Stomach (tissue), 4 donors: ENCODE data around the gene MDC1.

Experiments used
- POLR2A ChIP-seq, 4 donors: fragments of 450-650 bp; IDR thresholded peaks; one replicate each; pipeline ENCODE4 v1.6.1; 2016; ENCODE audit warnings: antibody characterized with exemption in 4 of 4, control low read depth in 2 of 4, mild to moderate bottlenecking in 1 of 4, moderate library complexity in 1 of 4
- POLR2AphosphoS5 ChIP-seq, 3 donors: sonication (generic); formaldehyde crosslinking; IDR thresholded peaks; one replicate each; pipeline ENCODE4 v1.6.1; 2016; ENCODE audit warnings: antibody characterized with exemption in 3 of 3
- TF ChIP-seq, protein P1 (sequence below), 7 experiments: fragments of 450-650 bp in 4 of 7; fragments of 200-600 bp in 3 of 7; sonication (generic) in 3 of 7; IDR thresholded peaks; one replicate each; pipeline ENCODE4 v1.5.1; 2016 to 2019; ENCODE audit warnings: antibody characterized with exemption in 7 of 7, control low read depth in 2 of 7, mild to moderate bottlenecking in 1 of 7

DNA sequence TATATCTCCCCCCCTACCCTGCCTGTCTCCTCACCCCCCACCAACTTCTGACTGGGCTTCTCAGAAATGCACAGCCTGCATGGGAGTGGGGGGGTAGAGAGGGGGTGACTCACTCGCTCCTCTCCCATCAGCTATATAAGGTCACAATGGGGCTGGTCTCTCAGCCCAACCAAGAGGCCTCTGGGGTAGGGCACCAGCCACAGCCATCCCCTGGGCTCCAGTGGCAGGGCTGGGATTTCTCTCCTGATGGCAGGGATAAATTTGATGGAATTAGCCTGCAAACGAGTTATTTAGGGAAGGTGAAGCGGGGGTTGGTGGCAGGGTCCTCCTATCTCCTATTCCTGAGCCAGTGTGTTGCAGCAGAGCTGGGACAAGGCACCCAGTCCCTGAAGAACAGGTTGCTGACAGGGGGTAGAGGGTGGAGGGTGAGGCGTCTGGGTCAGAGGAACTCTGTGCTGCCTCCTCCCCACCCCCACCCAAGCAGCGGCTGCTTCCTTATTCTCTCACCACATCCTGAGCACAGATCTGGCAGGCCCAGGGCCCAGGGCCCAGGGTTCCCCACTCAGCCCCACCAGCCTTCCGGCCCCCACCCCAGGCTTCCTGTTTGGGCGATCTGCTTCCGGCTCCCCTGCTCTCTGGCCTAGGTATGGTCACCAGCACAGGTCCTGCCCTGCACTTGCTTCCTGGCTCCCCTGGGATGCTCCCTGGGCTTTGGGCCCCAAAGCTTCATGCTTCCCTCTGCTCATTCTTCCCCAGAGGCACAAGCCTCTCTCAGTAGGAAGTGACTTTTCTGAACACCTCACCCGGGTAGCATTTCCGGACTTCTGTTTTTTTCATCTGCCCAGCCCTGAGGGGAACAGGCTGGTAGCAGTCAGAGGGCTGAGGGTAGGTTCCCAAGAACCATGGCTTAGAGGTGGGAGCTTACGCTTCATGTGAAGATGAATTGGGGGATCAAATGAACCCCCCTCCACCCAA lies 34.7 kb downstream of the MDC1 start:
- TF ChIP-seq POLR2A (IDR thresholded peaks at IDR 0.05) (no peak), POLR2AphosphoS5 (IDR thresholded peaks at IDR 0.05) (peak; percentile 32 to 82 (median 74))
- TF ChIP-seq, protein P1, sequence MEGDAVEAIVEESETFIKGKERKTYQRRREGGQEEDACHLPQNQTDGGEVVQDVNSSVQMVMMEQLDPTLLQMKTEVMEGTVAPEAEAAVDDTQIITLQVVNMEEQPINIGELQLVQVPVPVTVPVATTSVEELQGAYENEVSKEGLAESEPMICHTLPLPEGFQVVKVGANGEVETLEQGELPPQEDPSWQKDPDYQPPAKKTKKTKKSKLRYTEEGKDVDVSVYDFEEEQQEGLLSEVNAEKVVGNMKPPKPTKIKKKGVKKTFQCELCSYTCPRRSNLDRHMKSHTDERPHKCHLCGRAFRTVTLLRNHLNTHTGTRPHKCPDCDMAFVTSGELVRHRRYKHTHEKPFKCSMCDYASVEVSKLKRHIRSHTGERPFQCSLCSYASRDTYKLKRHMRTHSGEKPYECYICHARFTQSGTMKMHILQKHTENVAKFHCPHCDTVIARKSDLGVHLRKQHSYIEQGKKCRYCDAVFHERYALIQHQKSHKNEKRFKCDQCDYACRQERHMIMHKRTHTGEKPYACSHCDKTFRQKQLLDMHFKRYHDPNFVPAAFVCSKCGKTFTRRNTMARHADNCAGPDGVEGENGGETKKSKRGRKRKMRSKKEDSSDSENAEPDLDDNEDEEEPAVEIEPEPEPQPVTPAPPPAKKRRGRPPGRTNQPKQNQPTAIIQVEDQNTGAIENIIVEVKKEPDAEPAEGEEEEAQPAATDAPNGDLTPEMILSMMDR (IDR thresholded peaks at IDR 0.05): no peak
